D721Med (cell line): ENCODE results near the gene FLG.

Experiments used
- DNase-seq: peaks from one replicate; pipeline ENCODE4 v3.0.0; 2011; ENCODE audit warnings: low spot score; ENCODE audit not compliant: insufficient read length
- FAIRE-seq: peaks from 2 replicates; lab custom pipeline; 2011; peaks lifted over from hg19 to GRCh38; lab: Jason Lieb, UNC
- TF ChIP-seq, protein P1 (sequence below): IDR thresholded peaks from 2 replicates; pipeline ENCODE4 v1.5.1; 2012; ENCODE audit warnings: mild to moderate bottlenecking, control low read depth; ENCODE audit not compliant: insufficient read depth; ENCODE audit errors: missing control alignments

Gene FLG

DNA sequence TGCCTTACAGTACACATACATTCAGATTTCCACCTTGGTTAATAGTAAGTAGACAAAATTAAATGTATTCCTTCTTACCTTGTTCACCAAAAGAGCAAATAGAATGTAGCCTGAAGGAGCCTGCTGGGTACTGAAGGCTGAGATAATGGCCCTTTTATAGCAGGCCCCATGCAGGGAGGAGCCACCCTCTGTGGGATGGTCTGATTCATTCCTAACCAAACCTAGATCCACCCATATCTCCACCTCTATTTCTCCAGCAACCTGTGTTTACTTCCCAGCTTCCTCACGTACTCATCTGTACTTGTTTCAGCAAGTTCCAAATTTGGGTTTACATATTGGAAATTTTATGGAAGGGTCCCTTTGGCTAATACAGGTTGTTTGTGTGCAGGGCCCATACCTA, at the start of gene FLG:
Gene FLG (minus strand): TSS at position 129 of the 400 bp plus-strand sequence. CDS start 9,783 bp downstream, outside the sequence.
- no peak for FAIRE-seq
- TF ChIP-seq, protein P1, sequence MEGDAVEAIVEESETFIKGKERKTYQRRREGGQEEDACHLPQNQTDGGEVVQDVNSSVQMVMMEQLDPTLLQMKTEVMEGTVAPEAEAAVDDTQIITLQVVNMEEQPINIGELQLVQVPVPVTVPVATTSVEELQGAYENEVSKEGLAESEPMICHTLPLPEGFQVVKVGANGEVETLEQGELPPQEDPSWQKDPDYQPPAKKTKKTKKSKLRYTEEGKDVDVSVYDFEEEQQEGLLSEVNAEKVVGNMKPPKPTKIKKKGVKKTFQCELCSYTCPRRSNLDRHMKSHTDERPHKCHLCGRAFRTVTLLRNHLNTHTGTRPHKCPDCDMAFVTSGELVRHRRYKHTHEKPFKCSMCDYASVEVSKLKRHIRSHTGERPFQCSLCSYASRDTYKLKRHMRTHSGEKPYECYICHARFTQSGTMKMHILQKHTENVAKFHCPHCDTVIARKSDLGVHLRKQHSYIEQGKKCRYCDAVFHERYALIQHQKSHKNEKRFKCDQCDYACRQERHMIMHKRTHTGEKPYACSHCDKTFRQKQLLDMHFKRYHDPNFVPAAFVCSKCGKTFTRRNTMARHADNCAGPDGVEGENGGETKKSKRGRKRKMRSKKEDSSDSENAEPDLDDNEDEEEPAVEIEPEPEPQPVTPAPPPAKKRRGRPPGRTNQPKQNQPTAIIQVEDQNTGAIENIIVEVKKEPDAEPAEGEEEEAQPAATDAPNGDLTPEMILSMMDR, result no peak
- DNase-seq, result no peak

DNA sequence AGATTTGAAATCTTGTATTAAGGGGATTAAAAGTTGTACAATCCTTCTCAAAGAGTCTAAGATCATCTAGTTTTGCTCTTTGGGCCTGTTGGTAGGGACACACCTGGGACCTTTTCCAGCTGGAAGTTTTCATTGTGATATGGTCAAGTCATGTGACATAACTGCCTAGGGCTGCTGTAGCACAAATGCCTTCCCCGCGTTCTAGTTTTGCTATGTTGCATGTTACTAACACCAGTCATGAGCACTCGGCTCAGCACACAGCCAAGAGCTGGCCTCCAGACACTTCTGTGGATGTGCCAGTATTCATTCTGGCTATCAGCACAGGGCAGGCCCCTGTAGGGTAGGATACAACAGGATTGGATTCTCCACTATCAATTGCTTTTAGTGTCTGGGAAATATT, 49.4 kb upstream of the FLG start:
- no peak for DNase-seq
- FAIRE-seq, result no peak
- TF ChIP-seq, protein P1, result no peak

GRCh38 chr1:152372672-152373071, 47.6 kb upstream of the FLG start:
- DNase-seq (no peak), FAIRE-seq (no peak)
- TF ChIP-seq, protein P1, result no peak

- DNase-seq, result no peak
- FAIRE-seq, result no peak
- TF ChIP-seq, protein P1, result no peak
These were observed 42.4 kb upstream of the FLG start for GRCh38 chr1:152367436-152367835.

- DNase-seq (no peak), FAIRE-seq (no peak)
- TF ChIP-seq, protein P1, result no peak
These were observed 34.9 kb upstream of the FLG start, which contains the start of gene FLG2 for GRCh38 chr1:152359906-152360305. Gene FLG2, minus strand, starts transcription at chr1:152360006. Its CDS starts 1,122 bp downstream, at chr1:152358884.

- DNase-seq, result no peak
- TF ChIP-seq, protein P1, result no peak
- FAIRE-seq, result no peak
These were observed 31.7 kb upstream of the FLG start for GRCh38 chr1:152356736-152357135.

DNA sequence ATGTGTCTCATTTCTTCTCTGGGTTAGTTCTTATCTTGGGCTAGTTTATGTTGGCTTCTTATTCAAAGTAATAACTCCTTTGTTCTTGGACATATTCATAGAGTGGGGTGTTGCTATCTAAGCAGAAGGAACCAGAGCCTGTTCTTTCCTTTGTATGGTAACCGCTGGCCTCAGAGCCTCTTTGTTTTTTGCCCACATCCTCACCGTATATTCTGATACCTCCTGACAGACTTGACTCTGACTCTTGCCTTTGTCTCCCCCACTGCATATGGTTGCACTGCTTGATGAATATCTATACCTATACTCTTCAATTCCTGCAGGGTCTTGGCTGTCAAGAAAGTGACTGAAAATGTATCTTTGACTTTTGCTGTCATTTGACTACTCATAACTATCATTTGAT, 24.6 kb upstream of the FLG start:
- FAIRE-seq, result no peak
- TF ChIP-seq, protein P1, result no peak
- no peak for DNase-seq
